RWPE1 (cell line): ENCODE data around the gene TNPO3.

Source experiments
- CTCF ChIA-PET: fragments of 350-600 bp; sonication (Branson Sonifier 250); formaldehyde crosslinking; extraction: SDS; loops from one replicate; lab custom pipeline; 2021; lab: Yijun Ruan, JAX
- POLR2A ChIA-PET: fragments of 400-600 bp; formaldehyde crosslinking; extraction: SDS; loops from one replicate; lab custom pipeline; 2020; ENCODE audit warnings: antibody characterized with exemption; ENCODE audit not compliant: low non-redundant PET; lab: Yijun Ruan, JAX
- DNase-seq: peaks from one replicate; pipeline ENCODE4 v3.0.0; 2012; ENCODE audit warnings: low spot score
- H3K27ac ChIP-seq: fragments of 450-650 bp; 2 replicates; pipeline ENCODE4 v1.5.1; 2017
- CTCF ChIP-seq: fragments of 450-650 bp; conservative IDR thresholded peaks from 2 replicates; pipeline ENCODE4 v1.5.1; 2017; ENCODE audit warnings: low read depth, mild to moderate bottlenecking

Gene TNPO3

GRCh38 chr7:128912281-128912680, 142.6 kb downstream of the TNPO3 start:
- ChIA-PET CTCF (no interaction called here), POLR2A (no interaction called here)
- no peak for DNase-seq

GRCh38 chr7:128911423-128912031, 143.4 kb downstream of the TNPO3 start:
- CTCF ChIA-PET, result no interaction called here
- POLR2A ChIA-PET, result no interaction called here
- TF ChIP-seq CTCF, result no peak
- DNase-seq, result no peak
- H3K27ac ChIP-seq, result no peak overlapping the region

More at GRCh38 chr7:128912281-128912680, 142.6 kb downstream of the TNPO3 start:
- TF ChIP-seq CTCF, result no peak
- H3K27ac ChIP-seq, result no peak overlapping the region

- no peak for TF ChIP-seq CTCF
- ChIA-PET POLR2A (no interaction called here), CTCF (no interaction called here)
- H3K27ac ChIP-seq, result no peak within 1 kb of the TSS
- no peak for DNase-seq
Measured at GRCh38 chr7:128910569-128910945, 144.4 kb downstream of the TNPO3 start, which contains the start of gene KCP. Gene KCP (minus strand): TSS chr7:128910709. CDS start chr7:128910676, 33 bp downstream.

- no peak for DNase-seq
- POLR2A ChIA-PET, result no interaction called here
- H3K27ac ChIP-seq, result no peak overlapping the region
- no peak for TF ChIP-seq CTCF
- CTCF ChIA-PET, result no interaction called here
Measured at GRCh38 chr7:128909625-128910568, 145.0 kb downstream of the TNPO3 start.

GRCh38 chr7:128908750-128909624, 145.9 kb downstream of the TNPO3 start:
- ChIA-PET CTCF (interaction anchor here (0.8 kb wide), 1 partner anchor 183 kb away, joined by 3 read pairs; no protein-coding TSS in a partner anchor), POLR2A (no interaction called here)
- no peak overlapping the region for H3K27ac ChIP-seq
- no peak for TF ChIP-seq CTCF
- DNase-seq, result no peak
